DMS 273 (cell line): ENCODE measurements around the gene RNU6-1.

Experiments used
- DNase-seq: peaks from one replicate; lab custom pipeline; 2025; ENCODE audit not compliant: unreplicated experiment; lab: John Stamatoyannopoulos, UW

The RNU6-1 gene

GRCh38 chr15:67859331-67859946, 19.6 kb upstream of the RNU6-1 start:
- DNase-seq: no peak

GRCh38 chr15:67857220-67857619, 17.4 kb upstream of the RNU6-1 start:
- no peak for DNase-seq

- no peak for DNase-seq
Observed at GRCh38 chr15:67855842-67856241, 16.0 kb upstream of the RNU6-1 start.

GRCh38 chr15:67854358-67854757, 14.5 kb upstream of the RNU6-1 start:
- no peak for DNase-seq

- DNase-seq: no peak
Observed at GRCh38 chr15:67853454-67853853, 13.6 kb upstream of the RNU6-1 start.

GRCh38 chr15:67852418-67852817, 12.6 kb upstream of the RNU6-1 start:
- DNase-seq: no peak

GRCh38 chr15:67850994-67851571, 11.2 kb upstream of the RNU6-1 start:
- DNase-seq: no peak

GRCh38 chr15:67850336-67850735, 10.5 kb upstream of the RNU6-1 start:
- DNase-seq: no peak

- no peak for DNase-seq
Observed at GRCh38 chr15:67849538-67849937, 9.7 kb upstream of the RNU6-1 start.

GRCh38 chr15:67845974-67846373, 6.1 kb upstream of the RNU6-1 start:
- no peak for DNase-seq

- no peak for DNase-seq
Observed at GRCh38 chr15:67843571-67844387, 3.9 kb upstream of the RNU6-1 start.

- no peak for DNase-seq
Observed at GRCh38 chr15:67843092-67843501, 3.3 kb upstream of the RNU6-1 start.

GRCh38 chr15:67841513-67841762, 1.6 kb upstream of the RNU6-1 start:
- DNase-seq: no peak

- peak; percentile 74 for DNase-seq
Observed at GRCh38 chr15:67840749-67841512, 1.1 kb upstream of the RNU6-1 start.

GRCh38 chr15:67839499-67839928, 331 bp downstream of the RNU6-1 start:
- peak; percentile 63 for DNase-seq

- DNase-seq: peak; percentile 65
Observed at GRCh38 chr15:67838789-67839332, 984 bp downstream of the RNU6-1 start.

- no peak for DNase-seq
Observed at GRCh38 chr15:67836955-67837354, 2.9 kb downstream of the RNU6-1 start.

- DNase-seq: peak; percentile 66
Observed at GRCh38 chr15:67836477-67836876, 3.4 kb downstream of the RNU6-1 start.

- no peak for DNase-seq
Observed at GRCh38 chr15:67836134-67836455, 3.8 kb downstream of the RNU6-1 start.

- no peak for DNase-seq
Observed at GRCh38 chr15:67835297-67836133, 4.3 kb downstream of the RNU6-1 start.
